Stimulated activated memory B cell treated with anti-CD40 and anti-IgM and Interleukin-4, amounts not matched to agents 10 μg/mL and 1 μg/mL and 100 μg/mL, for 72 hours (primary cell): Measurements from ENCODE around the gene DOCK1.

Experiments
- ATAC-seq: fragments of 150-1000 bp; cut with Tn5 transposase; 2 replicates; pipeline ENCODE4 v1.10.0; 2021
- H3K27ac Mint-ChIP-seq: one replicate; pipeline ENCODE4 v1.8.0; 2022; ENCODE audit warnings: mild to moderate bottlenecking, mixed read lengths
- H3K27me3 Mint-ChIP-seq: one replicate; pipeline ENCODE4 v1.8.0; 2022; ENCODE audit warnings: mixed read lengths
- H3K36me3 Mint-ChIP-seq: one replicate; pipeline ENCODE4 v1.8.0; 2022; ENCODE audit warnings: mixed read lengths
- H3K4me1 Mint-ChIP-seq: one replicate; pipeline ENCODE4 v1.8.0; 2022; ENCODE audit warnings: mixed read lengths
- H3K4me3 Mint-ChIP-seq: one replicate; pipeline ENCODE4 v1.8.0; 2022; ENCODE audit warnings: mild to moderate bottlenecking, moderate library complexity, mixed read lengths
- H3K9me3 Mint-ChIP-seq: one replicate; pipeline ENCODE4 v1.8.0; 2022; ENCODE audit warnings: mixed read lengths

The DOCK1 gene

DNA sequence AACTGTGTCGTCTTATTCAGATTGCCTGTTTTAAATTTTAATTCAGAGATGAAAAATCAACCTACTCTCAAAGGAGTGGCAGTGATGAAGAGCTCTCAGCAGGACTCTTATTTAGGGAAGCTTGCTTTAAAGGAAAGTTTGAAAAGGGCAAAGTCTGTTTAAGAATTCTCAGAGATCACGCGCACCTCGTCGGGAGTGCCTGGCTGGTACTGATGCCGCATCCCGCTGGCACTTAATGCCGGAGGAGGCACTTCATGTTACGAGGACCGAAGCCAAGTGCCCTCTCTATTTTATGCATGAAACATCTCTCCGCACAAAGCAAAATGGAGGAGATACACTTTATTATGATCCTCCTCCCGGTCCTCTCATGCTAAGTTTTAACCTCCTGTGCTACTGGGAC lies 362.2 kb downstream of the DOCK1 start:
- no peaks in the 10 kb centered on the region for H3K9me3 Mint-ChIP-seq
- H3K4me3 Mint-ChIP-seq: no peak overlapping the region
- H3K27me3 Mint-ChIP-seq: no peaks in the 10 kb centered on the region
- no peak for ATAC-seq
- H3K4me1 Mint-ChIP-seq: no peaks in the 10 kb centered on the region
- no peak overlapping the region for H3K27ac Mint-ChIP-seq
- H3K36me3 Mint-ChIP-seq: no peaks in the 10 kb centered on the region

DNA sequence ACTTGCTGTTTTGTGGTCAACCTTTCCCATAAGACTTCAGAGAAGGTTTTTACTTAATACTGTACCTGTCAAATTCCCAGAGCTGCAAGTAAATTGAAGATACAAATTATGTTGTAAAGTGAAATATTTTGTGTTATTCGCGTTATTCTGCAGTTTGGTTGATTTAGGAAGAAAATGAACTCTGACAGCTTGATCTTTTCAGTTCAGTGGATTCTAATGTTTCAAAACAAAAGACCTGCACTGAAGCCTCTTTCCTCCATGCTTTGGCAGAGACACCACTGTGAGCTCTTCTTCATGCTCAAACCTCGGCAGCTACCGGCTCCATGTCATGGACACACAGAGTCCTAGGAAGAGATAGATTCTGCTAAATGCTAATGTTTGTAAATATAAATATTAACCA lies 366.8 kb downstream of the DOCK1 start:
- ATAC-seq: no peak
- H3K9me3 Mint-ChIP-seq: peaks cover 2% of the 10 kb centered on the region
- no peak overlapping the region for H3K27ac Mint-ChIP-seq
- no peaks in the 10 kb centered on the region for H3K36me3 Mint-ChIP-seq
- H3K4me1 Mint-ChIP-seq: no peaks in the 10 kb centered on the region
- H3K4me3 Mint-ChIP-seq: no peak overlapping the region
- H3K27me3 Mint-ChIP-seq: no peaks in the 10 kb centered on the region

DNA sequence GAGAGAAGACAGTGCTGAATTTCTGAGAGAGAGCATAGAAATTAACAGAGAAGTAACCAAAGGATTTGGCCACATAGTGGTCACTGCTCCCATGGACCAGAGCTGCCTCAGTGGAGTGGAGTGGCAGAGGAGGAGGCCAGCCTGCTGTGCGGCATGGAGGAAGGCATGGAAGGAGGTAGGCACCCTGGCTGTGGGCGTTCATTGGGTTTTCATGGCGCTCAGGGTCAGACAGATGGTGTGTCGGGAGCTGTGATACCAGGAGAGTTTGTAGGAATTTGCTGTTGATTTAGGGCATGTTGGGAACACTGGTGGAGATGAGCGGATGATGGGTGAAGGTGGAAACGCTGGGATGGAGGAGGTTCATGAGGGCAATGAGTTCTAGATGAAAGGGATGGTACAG lies 370.0 kb downstream of the DOCK1 start:
- Mint-ChIP-seq H3K9me3 (peaks cover 2% of the 10 kb centered on the region), H3K36me3 (no peaks in the 10 kb centered on the region), H3K4me3 (no peak overlapping the region), H3K27ac (no peak overlapping the region), H3K4me1 (no peaks in the 10 kb centered on the region), H3K27me3 (no peaks in the 10 kb centered on the region)
- no peak for ATAC-seq

DNA sequence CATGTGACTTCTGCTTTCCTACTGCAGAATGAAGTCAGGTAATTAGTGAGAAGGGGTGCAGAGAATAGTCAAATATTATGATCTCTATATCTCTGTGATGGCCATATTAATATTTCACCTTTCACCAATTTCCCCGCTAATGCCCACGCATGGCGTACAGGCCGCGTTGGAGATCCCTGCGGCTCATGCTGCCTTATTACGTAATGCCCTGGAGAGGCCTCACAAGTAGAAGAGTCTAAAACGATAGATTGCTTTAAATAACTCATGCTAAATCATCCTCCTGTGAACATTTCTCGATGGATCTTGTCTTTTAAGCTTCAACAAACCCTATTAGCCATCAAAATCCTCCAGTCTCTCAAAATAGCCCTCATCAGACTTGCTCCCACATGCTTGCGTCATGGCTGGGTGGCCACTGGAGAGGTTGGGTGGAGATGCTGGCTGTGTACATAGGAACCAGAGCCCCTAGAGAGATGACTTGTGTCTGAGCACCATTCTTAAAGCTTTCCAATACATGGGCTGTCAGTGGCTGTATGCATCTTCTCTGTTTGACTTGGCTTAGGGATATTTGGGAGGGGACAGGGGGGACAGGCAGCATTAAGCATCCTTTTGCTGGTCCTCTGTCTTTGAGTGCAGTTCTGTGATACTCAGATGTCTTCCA lies 370.7 kb downstream of the DOCK1 start:
- Mint-ChIP-seq H3K27me3 (no peaks in the 10 kb centered on the region), H3K36me3 (no peaks in the 10 kb centered on the region), H3K9me3 (peaks cover 2% of the 10 kb centered on the region), H3K4me1 (no peaks in the 10 kb centered on the region), H3K27ac (no peak overlapping the region), H3K4me3 (no peak overlapping the region)
- no peak for ATAC-seq

DNA sequence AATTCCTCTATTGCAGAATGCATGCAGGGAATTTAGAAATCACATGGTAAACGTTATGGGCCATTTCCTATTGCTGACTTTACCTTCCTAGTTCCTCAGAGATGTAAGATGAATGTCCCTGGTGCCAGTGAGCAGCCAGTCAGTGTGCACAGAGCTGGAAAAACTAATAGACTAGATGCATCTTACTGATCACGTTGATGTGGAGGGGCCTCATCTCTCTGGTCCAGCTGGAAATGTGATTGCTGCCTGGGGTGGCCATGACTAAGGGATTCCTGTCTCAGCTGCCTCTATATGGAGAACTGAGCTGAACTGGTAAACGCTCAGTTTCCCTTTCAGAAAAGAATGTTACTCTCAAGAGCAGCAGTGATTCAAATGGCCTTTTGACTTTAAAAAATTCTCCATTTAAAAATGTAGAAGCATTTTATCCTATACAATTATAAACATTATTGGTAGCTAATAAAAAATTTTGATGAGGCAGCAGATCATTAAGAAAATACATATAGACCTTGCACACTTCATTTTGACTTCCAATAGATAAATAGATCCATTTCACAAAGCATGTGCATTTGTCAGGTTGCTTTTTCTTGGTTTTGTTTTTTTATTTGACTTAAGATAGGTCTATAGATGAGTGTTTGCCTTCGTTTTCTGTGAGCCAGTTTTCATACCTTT lies 371.7 kb downstream of the DOCK1 start:
- Mint-ChIP-seq H3K4me3 (no peak overlapping the region), H3K27ac (no peak overlapping the region), H3K27me3 (no peaks in the 10 kb centered on the region), H3K4me1 (no peaks in the 10 kb centered on the region), H3K36me3 (no peaks in the 10 kb centered on the region), H3K9me3 (peaks cover 2% of the 10 kb centered on the region)
- no peak for ATAC-seq

DNA sequence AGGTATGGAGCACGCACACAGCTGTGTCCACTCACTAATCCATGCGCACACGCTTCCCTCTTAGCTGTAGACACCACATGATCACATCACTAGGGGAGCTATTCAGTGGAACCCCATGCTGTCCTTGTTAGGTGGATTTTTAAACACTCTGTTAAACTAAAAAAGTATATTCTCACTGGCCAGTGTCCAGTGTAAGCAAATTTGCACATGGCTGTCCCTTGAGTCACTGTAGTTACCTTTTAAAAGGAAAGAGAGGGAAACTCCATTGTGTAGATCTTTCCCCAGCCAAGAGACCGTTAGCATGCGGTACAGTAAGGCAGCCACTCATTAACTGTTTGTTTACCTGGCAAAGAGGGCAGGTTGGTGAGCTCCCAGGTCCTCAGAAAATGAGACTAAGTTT lies 372.8 kb downstream of the DOCK1 start:
- Mint-ChIP-seq H3K9me3 (peaks cover 5% of the 10 kb centered on the region), H3K27ac (no peak overlapping the region), H3K4me1 (no peaks in the 10 kb centered on the region), H3K36me3 (no peaks in the 10 kb centered on the region), H3K4me3 (no peak overlapping the region), H3K27me3 (no peaks in the 10 kb centered on the region)
- ATAC-seq: no peak

DNA sequence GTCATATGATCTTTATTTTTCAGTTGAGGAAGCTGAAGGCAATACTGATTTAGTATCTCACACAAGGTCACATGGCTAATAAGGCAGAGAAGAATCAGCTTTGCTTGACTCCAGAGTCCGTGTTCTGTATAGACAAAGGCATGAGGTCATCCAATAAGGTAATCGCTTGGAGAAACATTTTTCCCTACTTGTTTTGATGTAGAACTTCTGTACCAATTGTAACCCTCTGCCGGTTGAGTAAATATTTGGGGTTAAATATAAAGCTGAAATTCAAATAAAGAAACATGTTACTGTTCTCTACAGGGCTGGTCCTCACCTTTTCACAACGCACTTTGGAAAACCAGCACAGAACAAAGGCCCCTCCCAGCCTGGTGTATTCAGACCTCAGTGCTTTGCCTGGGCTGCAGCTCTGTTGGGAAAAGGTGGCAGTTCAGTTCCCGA lies 374.1 kb downstream of the DOCK1 start:
- H3K36me3 Mint-ChIP-seq: no peaks in the 10 kb centered on the region

DNA sequence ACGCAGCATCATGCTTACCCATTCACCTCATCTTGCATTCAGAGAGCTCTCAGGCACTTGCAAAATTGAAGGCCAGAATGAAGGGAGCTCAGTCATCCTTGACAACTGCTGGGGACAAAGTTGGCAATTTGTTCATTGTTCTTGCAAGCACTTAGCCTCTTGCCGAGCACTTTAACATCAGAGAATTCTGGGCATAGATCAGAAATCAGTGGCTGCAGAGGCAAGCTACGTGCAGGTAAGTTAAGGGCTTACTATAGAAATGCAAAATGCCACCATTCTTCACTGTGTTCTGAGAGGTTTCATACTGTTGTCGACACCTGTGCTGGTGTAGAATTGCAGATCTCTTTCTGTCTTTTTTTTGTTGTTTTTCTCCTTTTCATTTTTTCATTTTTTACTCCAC lies 375.2 kb downstream of the DOCK1 start:
- Mint-ChIP-seq H3K27ac (no peak overlapping the region), H3K9me3 (peaks cover 3% of the 10 kb centered on the region), H3K36me3 (no peaks in the 10 kb centered on the region), H3K4me3 (no peak overlapping the region), H3K4me1 (no peaks in the 10 kb centered on the region), H3K27me3 (no peaks in the 10 kb centered on the region)
- ATAC-seq: no peak

More for the DNA sequence above, 374.1 kb downstream of the DOCK1 start:
- no peaks in the 10 kb centered on the region for H3K27me3 Mint-ChIP-seq
- H3K9me3 Mint-ChIP-seq: peaks cover 4% of the 10 kb centered on the region
- no peak overlapping the region for H3K4me3 Mint-ChIP-seq
- ATAC-seq: no peak
- no peaks in the 10 kb centered on the region for H3K4me1 Mint-ChIP-seq
- H3K27ac Mint-ChIP-seq: no peak overlapping the region

DNA sequence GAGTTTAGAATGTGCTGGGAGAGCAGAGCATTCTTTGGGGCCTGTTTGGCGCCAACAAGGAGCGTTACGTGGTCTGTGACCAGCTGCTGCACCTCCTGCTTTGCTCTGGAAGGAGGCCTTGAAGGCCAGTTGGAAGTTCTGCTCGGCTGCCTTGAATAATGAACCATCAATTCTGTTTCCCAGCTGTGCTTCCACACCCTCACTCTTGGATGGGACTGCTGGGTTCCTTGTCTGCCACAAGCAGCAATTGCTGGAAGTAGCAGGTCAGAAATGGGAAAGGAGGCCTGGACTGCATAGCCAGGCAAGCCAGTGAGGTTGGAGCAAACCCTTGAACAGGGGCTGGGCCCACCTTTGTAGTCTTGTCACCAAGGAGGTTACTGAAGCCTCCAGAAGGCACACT lies 377.8 kb downstream of the DOCK1 start:
- H3K4me3 Mint-ChIP-seq: no peak overlapping the region
- H3K27ac Mint-ChIP-seq: no peak overlapping the region
- ATAC-seq: no peak
- H3K36me3 Mint-ChIP-seq: no peaks in the 10 kb centered on the region
- H3K27me3 Mint-ChIP-seq: no peaks in the 10 kb centered on the region
- no peaks in the 10 kb centered on the region for H3K4me1 Mint-ChIP-seq
- H3K9me3 Mint-ChIP-seq: peaks cover 3% of the 10 kb centered on the region

DNA sequence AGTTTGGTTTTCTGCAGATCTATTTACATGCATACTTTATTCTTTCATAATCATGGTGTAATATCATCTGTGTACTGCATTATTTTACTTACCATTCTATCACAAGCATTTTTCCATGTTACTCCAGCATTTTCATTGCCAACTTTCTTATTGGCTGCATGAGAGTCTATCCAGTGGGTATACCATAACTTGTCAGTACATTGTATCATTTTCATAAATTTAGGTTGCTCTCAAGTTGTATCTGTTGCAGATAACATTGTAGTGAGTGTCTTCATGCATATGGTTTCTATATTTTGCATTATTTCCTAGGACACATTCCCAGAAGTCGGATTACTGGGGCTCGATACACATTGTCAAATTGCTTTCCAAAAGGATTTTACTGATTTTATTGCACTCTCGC lies 378.3 kb downstream of the DOCK1 start:
- H3K36me3 Mint-ChIP-seq: no peaks in the 10 kb centered on the region
- H3K27ac Mint-ChIP-seq: no peak overlapping the region

DNA sequence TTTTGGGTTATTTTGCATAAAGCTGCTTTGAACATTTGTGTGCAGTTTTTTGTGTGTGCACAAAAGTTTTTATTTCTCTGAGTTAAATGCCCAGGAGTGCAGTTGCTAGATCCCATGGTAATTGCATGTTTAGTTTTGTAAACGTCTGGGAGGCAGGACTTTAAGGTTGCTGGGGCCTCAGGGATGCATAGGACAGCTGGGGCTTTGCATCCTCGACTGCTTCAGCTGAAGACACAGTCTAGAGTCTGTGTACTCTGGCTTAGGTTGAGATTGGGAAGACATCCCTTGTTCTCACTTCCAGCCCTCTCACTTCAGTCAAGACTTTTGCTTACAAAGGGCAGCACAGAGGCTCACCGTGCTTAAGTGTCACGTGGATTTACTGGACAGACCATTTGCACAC lies 385.6 kb downstream of the DOCK1 start:
- H3K4me1 Mint-ChIP-seq: no peaks in the 10 kb centered on the region
- no peak overlapping the region for H3K27ac Mint-ChIP-seq
- H3K27me3 Mint-ChIP-seq: no peaks in the 10 kb centered on the region
- no peak for ATAC-seq
- H3K9me3 Mint-ChIP-seq: peaks cover 6% of the 10 kb centered on the region
- no peaks in the 10 kb centered on the region for H3K36me3 Mint-ChIP-seq
- no peak overlapping the region for H3K4me3 Mint-ChIP-seq

More for the DNA sequence above, 378.3 kb downstream of the DOCK1 start:
- no peak overlapping the region for H3K4me3 Mint-ChIP-seq
- ATAC-seq: no peak
- no peaks in the 10 kb centered on the region for H3K27me3 Mint-ChIP-seq
- H3K4me1 Mint-ChIP-seq: no peaks in the 10 kb centered on the region
- H3K9me3 Mint-ChIP-seq: peaks cover 3% of the 10 kb centered on the region

DNA sequence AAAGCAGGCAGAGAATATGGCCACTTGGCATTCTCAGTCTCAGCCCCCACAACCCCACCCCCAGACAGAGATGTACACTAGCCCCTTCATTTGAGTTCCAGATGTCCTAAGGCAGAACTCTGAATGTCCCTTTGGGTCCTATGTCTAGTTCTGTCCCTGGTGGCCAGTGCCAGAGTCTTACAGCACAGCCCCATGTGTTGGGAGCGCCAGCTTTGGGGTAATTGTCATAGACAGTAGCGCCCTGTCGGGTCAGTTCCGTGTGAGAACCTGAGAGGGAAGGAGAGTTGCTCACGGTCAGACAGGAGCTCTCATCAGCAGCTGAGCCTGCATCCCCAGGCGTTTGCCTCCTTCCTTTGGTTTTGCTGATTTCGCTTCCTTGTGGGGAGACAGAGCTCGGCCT lies 386.1 kb downstream of the DOCK1 start:
- Mint-ChIP-seq H3K36me3 (no peaks in the 10 kb centered on the region), H3K4me3 (no peak overlapping the region), H3K27me3 (no peaks in the 10 kb centered on the region), H3K27ac (no peak overlapping the region), H3K4me1 (no peaks in the 10 kb centered on the region), H3K9me3 (peaks cover 6% of the 10 kb centered on the region)
- ATAC-seq: no peak

DNA sequence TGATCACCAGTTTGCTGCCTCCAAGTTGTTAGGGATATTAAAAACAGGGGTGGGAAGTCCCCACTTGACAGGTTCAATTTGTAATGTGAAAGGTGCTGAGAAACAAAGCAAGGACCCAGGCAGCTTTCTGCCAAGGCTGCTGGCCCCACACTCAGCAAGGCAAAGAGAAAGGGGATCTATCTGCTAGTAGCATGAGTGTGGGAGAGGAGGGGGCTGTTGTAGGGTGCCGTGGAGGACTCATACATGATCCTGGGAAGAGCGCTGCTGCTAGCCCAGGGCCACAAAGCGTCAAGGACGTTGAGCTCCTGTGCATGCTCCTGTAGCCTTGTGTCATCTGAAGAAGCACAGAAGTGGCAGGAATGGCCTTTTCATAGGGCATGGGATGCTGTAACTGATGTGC lies 387.7 kb downstream of the DOCK1 start:
- Mint-ChIP-seq H3K27me3 (no peaks in the 10 kb centered on the region), H3K27ac (no peak overlapping the region), H3K36me3 (no peaks in the 10 kb centered on the region), H3K9me3 (peaks cover 6% of the 10 kb centered on the region), H3K4me1 (no peaks in the 10 kb centered on the region), H3K4me3 (no peak overlapping the region)
- ATAC-seq: no peak

DNA sequence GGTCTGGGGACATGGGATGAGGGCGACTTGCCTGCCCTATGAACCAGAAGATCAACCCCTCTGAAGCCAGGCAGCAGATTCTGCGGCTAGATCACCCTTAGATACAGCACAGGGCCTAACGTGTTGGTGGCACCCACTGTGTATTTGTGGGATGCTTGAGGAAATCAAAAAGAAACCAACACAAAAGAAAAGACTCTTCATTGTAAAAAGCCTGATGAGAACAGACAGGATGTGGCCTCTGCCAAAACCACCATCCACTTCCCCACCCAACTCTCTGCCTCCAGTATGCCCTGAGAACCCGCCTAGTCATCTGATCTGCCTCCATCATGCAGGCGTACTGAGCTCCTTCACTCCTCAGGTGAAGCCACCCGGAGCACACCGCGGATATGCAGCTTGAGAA lies 388.4 kb downstream of the DOCK1 start:
- H3K4me1 Mint-ChIP-seq: no peaks in the 10 kb centered on the region
- ATAC-seq: no peak
- H3K27ac Mint-ChIP-seq: no peak overlapping the region
- no peak overlapping the region for H3K4me3 Mint-ChIP-seq
- H3K9me3 Mint-ChIP-seq: peaks cover 6% of the 10 kb centered on the region
- no peaks in the 10 kb centered on the region for H3K27me3 Mint-ChIP-seq
- no peaks in the 10 kb centered on the region for H3K36me3 Mint-ChIP-seq

DNA sequence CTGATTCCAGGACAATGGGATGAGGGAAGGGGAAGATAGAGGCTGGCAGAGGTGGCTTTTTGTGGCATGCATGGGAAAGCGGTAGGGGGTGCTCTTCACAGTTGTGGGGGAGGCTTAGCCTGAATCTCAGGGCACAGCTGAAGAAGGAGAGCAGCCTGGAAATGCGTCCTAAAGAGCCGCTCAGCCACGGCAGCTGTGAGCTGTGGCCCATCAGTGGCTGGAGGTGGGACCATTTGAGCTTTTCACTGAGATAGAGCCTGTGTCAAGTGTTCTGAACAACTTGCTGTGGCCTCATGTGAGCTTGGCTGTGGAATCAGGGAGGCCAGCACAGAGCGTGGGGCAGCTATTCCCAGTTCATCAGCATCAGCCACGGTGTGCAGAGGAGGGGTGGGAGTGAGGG lies 391.5 kb downstream of the DOCK1 start:
- H3K9me3 Mint-ChIP-seq: no peaks in the 10 kb centered on the region
- no peak overlapping the region for H3K27ac Mint-ChIP-seq
- H3K27me3 Mint-ChIP-seq: no peaks in the 10 kb centered on the region
- no peaks in the 10 kb centered on the region for H3K4me1 Mint-ChIP-seq
- H3K4me3 Mint-ChIP-seq: no peak overlapping the region
- H3K36me3 Mint-ChIP-seq: no peaks in the 10 kb centered on the region
- no peak for ATAC-seq

DNA sequence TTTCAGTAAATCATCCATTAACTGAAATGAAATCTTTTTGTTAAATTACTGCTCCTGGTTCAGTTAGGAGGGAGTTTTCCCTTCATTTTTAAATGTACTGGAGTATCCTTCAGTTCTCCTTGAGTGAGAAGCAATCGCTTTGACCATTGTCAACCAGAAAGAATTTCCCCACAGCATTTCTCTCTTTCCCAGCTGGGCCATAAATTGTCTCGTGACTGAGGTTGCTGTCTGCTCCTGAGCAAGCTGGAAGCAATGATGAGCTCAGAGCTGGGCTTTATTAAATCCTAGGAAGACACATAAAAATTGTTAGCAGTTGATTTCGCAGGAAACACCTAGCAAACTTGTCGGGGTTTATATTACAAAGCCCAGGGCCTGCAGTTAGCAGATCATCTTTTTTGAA lies 393.2 kb downstream of the DOCK1 start:
- Mint-ChIP-seq H3K4me3 (no peak overlapping the region), H3K4me1 (no peaks in the 10 kb centered on the region), H3K36me3 (no peaks in the 10 kb centered on the region), H3K27me3 (no peaks in the 10 kb centered on the region), H3K27ac (no peak overlapping the region), H3K9me3 (no peaks in the 10 kb centered on the region)
- ATAC-seq: no peak
